GM12801 (cell line): ENCODE results near the gene MSANTD7.

Experiments
- TF ChIP-seq, protein P1 (sequence below): IDR thresholded peaks from one replicate; pipeline ENCODE4 v1.5.1; 2011; ENCODE audit warnings: control low read depth; ENCODE audit not compliant: insufficient read length; ENCODE audit errors: extremely low read depth

The MSANTD7 gene

DNA sequence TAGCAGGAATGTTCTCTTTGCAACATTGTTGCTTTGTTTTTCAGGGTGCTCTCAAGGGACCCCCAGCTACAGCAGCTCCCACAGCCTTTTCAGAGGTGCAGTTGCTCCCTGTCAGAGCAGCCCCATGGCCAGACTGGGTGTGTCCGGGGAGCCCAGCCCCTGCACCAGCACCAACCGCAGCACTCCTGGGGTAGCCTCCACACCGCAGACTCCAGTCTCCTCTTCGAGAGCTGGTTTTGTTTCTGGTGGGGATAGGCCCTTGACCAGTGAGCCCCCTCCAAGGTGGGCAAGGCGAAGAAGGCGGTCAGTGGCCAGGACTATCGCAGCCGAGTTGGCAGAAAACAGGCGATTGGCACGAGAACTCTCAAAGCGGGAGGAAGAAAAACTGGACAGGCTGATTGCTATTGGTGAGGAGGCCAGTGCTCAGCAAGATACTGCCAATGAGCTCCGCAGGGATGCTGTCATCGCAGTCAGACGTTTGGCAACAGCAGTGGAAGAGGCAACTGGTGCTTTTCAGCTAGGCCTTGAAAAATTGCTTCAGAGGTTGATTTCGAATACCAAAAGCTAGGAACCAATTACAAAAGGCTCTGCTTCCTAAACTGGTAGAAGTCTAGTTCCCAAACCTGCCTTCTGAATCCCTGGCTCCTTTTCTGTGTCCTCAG is 5.4 kb downstream of the MSANTD7 start:
- TF ChIP-seq, protein P1, sequence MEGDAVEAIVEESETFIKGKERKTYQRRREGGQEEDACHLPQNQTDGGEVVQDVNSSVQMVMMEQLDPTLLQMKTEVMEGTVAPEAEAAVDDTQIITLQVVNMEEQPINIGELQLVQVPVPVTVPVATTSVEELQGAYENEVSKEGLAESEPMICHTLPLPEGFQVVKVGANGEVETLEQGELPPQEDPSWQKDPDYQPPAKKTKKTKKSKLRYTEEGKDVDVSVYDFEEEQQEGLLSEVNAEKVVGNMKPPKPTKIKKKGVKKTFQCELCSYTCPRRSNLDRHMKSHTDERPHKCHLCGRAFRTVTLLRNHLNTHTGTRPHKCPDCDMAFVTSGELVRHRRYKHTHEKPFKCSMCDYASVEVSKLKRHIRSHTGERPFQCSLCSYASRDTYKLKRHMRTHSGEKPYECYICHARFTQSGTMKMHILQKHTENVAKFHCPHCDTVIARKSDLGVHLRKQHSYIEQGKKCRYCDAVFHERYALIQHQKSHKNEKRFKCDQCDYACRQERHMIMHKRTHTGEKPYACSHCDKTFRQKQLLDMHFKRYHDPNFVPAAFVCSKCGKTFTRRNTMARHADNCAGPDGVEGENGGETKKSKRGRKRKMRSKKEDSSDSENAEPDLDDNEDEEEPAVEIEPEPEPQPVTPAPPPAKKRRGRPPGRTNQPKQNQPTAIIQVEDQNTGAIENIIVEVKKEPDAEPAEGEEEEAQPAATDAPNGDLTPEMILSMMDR, result no peak

DNA sequence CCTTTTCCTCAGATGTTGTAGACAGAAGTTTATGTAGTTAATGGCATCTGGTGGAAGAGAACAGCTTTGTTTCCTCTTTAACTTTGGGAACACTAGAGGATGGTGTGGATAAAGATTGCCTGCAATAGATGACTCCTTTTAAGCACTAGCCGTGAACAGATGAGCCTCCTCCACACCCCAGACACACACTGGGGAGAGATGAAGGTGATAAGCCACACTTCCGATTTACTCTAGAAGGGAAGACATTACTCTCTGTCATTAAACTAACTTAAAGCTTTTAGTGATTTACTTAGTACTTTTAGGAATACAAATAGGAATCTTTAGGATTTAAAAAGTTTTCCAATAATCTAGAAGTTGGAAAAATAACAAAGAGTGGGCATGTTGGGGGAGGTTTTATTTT is 6.8 kb downstream of the MSANTD7 start:
- TF ChIP-seq, protein P1, result no peak

DNA sequence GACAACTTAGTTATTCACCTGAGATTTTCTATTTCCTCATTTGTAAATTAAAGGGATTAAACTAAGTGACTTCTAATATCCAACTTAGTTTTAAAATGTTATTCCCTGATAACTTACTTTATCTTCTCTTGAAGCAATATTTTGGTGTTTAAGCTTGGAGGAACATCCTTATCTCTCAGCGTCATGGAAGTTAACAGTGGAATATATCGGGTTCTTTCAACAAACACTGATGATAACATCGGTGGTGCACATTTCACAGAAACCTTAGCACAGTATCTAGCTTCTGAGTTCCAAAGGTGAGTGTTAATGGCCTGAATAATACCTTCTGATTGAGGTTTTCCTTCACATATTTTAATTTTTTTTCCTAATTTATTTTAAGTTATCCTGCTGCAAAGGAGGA is 14.1 kb downstream of the MSANTD7 start:
- TF ChIP-seq, protein P1, result no peak

DNA sequence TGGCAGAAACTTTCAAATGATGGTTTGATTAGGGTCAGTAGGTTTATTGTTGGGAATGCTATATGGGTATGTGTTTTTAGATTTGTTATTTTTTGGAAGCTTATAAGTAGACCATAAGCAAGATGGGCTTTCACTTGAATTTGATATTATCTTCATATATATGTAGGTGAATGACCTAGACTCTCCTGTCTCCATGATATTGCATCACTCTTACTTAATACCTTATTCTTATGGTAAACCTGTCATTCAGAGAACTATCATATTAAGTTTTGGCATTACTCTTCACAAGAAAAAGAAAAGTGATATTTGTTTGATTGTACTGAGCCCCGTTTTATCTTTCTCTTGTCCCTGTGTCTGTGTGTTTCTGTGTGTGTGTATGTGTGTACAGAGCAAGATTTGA is 17.3 kb downstream of the MSANTD7 start:
- TF ChIP-seq, protein P1, result no peak

DNA sequence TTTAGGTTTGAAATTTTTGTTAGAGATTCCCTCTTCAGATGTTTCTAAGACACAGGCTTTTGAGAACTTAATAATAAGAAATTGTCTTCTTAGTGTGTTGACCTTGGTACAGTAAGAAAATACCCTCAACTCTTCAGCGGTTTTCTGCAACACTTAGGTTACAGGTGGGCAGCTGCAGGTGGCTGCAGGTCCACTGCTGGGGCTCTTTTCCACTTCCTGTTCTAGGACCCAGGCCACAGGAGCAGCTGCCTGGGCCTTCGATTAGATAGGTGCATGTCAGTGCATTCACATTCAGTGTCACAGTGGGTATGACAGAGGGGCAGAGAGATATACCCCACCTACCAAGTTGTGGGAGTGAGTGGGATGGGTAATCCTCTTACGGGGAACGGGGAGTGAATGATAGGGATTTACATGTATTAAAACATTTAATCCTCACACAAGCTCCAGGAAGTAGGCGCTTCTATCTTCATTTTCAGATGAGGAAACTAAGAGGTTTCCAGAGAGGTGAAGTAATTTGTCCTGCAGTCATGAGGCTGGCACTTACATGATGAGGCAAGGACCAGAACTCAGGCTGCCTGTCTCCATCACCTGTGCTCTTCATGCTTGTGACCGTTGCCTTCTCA is 20.3 kb downstream of the MSANTD7 start:
- TF ChIP-seq, protein P1, result no peak

DNA sequence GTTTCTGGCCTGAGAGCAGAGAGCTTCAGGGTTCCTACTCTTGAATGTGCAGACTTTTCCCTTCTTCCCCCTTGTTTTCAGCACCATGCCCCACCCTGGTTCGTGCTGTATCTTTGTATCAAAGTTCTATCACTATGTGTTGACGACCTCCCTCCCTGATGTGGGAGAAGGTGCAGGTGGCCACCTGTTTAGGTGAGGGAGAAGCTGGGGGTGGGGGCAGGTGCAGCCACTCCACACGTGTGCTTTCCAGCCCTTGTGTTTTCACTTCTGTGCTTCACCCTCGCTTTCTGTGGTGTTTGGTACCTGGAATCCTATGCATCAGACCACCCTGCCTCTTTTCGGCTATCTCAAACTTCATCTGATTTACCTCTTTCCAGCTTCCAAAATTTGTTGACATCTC is 20.9 kb downstream of the MSANTD7 start:
- TF ChIP-seq, protein P1, result no peak

DNA sequence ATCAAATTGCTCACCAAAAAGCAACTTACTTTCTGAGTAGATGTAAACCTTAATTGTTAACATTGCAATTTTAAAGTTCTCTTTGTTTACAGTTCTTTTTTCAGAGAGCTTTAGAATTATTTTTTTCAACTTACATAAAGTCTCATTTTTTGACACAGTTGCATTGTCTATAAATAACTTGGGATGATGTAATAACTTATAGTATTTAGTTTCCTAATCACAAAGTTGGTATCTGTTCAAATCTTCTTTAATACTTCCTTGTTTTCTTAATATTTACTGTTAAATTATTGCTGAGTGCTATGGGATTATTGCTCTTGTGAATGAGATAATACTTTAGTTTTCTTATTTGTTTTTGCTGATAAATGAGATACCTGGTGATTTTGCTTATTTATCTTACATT is 21.7 kb downstream of the MSANTD7 start:
- TF ChIP-seq, protein P1, result no peak
